ENCODE results near the gene DEFB118.
"Not testable (repeated sequence)": the region's sequence is repeated elsewhere in the genome, so short reads cannot be mapped to it uniquely, and the experiment has no call there.

The DEFB118 gene

GRCh38 chr20:31368301-31368700, at the start of gene DEFB118:
Gene DEFB118, plus strand, starts transcription at chr20:31368601. Its CDS starts 50 bp downstream, at chr20:31368651.
- no peak for DNase-seq

GRCh38 chr20:31322504-31322903, 45.9 kb upstream of the DEFB118 start:
- no peak for DNase-seq

GRCh38 chr20:31330893-31331292, 37.5 kb upstream of the DEFB118 start:
- DNase-seq = no peak

GRCh38 chr20:31341470-31341869, 26.9 kb upstream of the DEFB118 start:
- DNase-seq = no peak

- DNase-seq = no peak
These were observed 12.4 kb upstream of the DEFB118 start for GRCh38 chr20:31355981-31356380.

GRCh38 chr20:31363295-31363694, 5.1 kb upstream of the DEFB118 start:
- no peak for DNase-seq

GRCh38 chr20:31364272-31364671, 4.1 kb upstream of the DEFB118 start:
- not testable (repeated sequence) for DNase-seq

- no peak for DNase-seq
These were observed 5.9 kb downstream of the DEFB118 start for GRCh38 chr20:31374346-31374745.

- DNase-seq = no peak
These were observed 22.1 kb downstream of the DEFB118 start, which contains the start of gene DEFB119 for GRCh38 chr20:31390490-31390889. Gene DEFB119, minus strand, starts transcription at chr20:31390590. Its CDS starts 107 bp downstream, at chr20:31390483.

GRCh38 chr20:31392836-31393235, 24.4 kb downstream of the DEFB118 start:
- no peak for DNase-seq

- DNase-seq = no peak
These were observed 26.5 kb downstream of the DEFB118 start for GRCh38 chr20:31394900-31395299.

GRCh38 chr20:31403886-31404285, 35.5 kb downstream of the DEFB118 start:
- DNase-seq = no peak

- no peak for DNase-seq
These were observed 37.7 kb downstream of the DEFB118 start, which contains the start of gene DEFB121 for GRCh38 chr20:31406115-31406514. Gene DEFB121, minus strand, starts transcription at chr20:31406215. Its CDS starts 63 bp downstream, at chr20:31406152.

- no peak for DNase-seq
These were observed 41.6 kb downstream of the DEFB118 start for GRCh38 chr20:31410011-31410410.

- DNase-seq = no peak
These were observed 46.0 kb downstream of the DEFB118 start for GRCh38 chr20:31414381-31414780.

GRCh38 chr20:31415653-31416052, 47.3 kb downstream of the DEFB118 start:
- no peak for DNase-seq

GRCh38 chr20:31418307-31418706, 49.9 kb downstream of the DEFB118 start:
- DNase-seq = no peak
